RWPE2 (cell line): ENCODE results near the gene LRFN2.

Experiments
- ATAC-seq: fragments of 200-7000 bp; cut with Tn5 transposase; 3 replicates; pipeline ENCODE4 v1.9.1; 2021; ENCODE audit warnings: low read depth
- DNase-seq: peaks from one replicate; pipeline ENCODE4 v3.0.0-alpha.2; 2020; ENCODE audit warnings: low spot score
- H3K27ac ChIP-seq: fragments of 450-650 bp; 2 replicates; pipeline ENCODE4 v1.5.1; 2017; ENCODE audit warnings: mild to moderate bottlenecking; ENCODE audit not compliant: poor library complexity, severe bottlenecking
- H3K27me3 ChIP-seq: fragments of 250-450 bp; sonication (Bioruptor Pico); 2 replicates; pipeline ENCODE4 v1.5.1; 2021; ENCODE audit warnings: mild to moderate bottlenecking, moderate library complexity; ENCODE audit not compliant: insufficient read depth, poor library complexity, severe bottlenecking
- H3K36me3 ChIP-seq: fragments of 250-450 bp; sonication (Bioruptor Pico); 2 replicates; pipeline ENCODE4 v1.5.1; 2020; ENCODE audit warnings: low read depth, mild to moderate bottlenecking, moderate library complexity
- H3K4me1 ChIP-seq: fragments of 250-450 bp; sonication (Bioruptor Pico); 2 replicates; pipeline ENCODE4 v1.5.1; 2021; ENCODE audit warnings: mild to moderate bottlenecking, moderate library complexity; ENCODE audit not compliant: insufficient read depth, poor library complexity, severe bottlenecking
- H3K4me3 ChIP-seq: fragments of 250-450 bp; sonication (Bioruptor Pico); 2 replicates; pipeline ENCODE4 v1.5.1; 2021; ENCODE audit warnings: mild to moderate bottlenecking, moderate library complexity; ENCODE audit not compliant: severe bottlenecking
- H3K9me3 ChIP-seq: fragments of 250-450 bp; sonication (Bioruptor Pico); 2 replicates; pipeline ENCODE4 v1.5.1; 2021; ENCODE audit warnings: mild to moderate bottlenecking, moderate library complexity; ENCODE audit not compliant: severe bottlenecking
- TF ChIP-seq, protein P1 (sequence below): fragments of 450-650 bp; IDR thresholded peaks from one replicate; pipeline ENCODE4 v1.5.1; 2017; ENCODE audit warnings: mild to moderate bottlenecking, moderate library complexity; ENCODE audit not compliant: poor library complexity, severe bottlenecking

The LRFN2 gene

DNA sequence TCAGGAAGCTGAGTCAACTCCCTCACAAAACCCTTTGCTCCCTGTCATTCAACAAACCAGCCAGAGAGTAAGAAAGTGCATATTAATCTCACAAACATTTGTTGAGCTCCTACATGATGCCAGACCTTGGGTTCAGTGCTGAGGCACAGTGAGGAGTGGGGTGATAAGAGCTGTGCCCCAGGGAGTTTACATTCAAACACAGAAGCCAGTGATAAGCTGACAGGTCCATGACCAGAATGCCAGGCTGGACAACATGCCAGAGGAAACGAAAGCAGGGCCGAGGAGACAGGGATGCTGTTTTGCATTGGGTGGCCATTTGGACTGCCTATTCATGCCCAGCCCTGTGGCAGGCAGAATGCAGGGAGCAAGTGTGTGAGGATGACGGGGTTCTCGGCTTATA, 76.7 kb downstream of the LRFN2 start:
- ATAC-seq (no peak), DNase-seq (no peak)
- Histone ChIP-seq H3K4me3 (no peak overlapping the region), H3K36me3 (no peaks in the 10 kb centered on the region), H3K27me3 (no peaks in the 10 kb centered on the region), H3K9me3 (no peaks in the 10 kb centered on the region), H3K4me1 (no peaks in the 10 kb centered on the region), H3K27ac (no peak overlapping the region)
- TF ChIP-seq, protein P1, sequence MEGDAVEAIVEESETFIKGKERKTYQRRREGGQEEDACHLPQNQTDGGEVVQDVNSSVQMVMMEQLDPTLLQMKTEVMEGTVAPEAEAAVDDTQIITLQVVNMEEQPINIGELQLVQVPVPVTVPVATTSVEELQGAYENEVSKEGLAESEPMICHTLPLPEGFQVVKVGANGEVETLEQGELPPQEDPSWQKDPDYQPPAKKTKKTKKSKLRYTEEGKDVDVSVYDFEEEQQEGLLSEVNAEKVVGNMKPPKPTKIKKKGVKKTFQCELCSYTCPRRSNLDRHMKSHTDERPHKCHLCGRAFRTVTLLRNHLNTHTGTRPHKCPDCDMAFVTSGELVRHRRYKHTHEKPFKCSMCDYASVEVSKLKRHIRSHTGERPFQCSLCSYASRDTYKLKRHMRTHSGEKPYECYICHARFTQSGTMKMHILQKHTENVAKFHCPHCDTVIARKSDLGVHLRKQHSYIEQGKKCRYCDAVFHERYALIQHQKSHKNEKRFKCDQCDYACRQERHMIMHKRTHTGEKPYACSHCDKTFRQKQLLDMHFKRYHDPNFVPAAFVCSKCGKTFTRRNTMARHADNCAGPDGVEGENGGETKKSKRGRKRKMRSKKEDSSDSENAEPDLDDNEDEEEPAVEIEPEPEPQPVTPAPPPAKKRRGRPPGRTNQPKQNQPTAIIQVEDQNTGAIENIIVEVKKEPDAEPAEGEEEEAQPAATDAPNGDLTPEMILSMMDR = no peak

DNA sequence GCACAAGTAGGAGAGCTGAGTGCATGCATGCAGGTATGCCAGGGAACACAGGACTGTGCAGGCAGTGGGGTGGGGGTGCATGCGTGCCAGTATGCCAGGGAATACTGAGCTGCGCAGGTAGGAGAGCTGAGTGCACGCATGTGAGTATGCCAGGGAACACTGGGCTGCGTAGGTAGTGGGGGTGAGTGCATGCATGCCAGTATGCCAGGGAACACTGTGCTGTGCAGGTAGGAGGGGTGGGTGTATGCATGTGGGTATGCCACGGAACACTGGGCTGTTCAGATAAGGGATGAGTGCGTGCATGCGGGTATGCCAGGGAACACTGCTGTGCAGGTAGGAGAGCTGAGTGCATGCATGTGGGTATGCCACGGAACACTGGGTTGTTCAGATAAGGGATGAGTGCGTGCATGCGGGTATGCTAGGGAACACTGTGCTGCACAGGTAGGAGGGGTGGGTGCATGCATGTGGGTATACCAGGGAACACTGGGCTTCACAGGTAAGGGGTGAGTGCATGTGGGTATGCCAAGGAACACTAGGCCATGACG, 77.4 kb downstream of the LRFN2 start:
- no peak for DNase-seq
- H3K27ac ChIP-seq = no peak overlapping the region

DNA sequence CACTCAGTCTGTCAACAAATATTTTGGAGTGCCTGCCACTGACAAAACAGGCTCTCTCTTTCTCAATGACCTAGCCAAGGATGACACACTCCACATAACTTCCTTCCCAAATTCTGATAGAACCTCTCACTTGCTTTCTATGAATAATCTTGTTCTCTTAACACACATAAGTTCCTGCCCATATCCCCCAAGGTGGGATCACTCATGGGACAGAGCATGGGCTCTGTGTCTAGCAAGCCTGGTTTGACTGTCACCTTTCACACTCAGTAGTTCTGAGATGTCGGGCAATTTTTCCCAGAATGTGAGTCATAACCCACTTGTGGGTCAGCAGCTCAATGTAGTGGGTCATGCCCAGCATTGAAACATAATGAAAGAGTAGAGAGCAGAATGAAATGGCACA, 78.1 kb downstream of the LRFN2 start:
- ATAC-seq = no peak
- DNase-seq = no peak
- Histone ChIP-seq H3K36me3 (no peaks in the 10 kb centered on the region), H3K4me1 (peaks cover 3% of the 10 kb centered on the region), H3K4me3 (no peak overlapping the region), H3K9me3 (no peaks in the 10 kb centered on the region), H3K27ac (no peak overlapping the region), H3K27me3 (no peaks in the 10 kb centered on the region)
- TF ChIP-seq, protein P1 = no peak

More for the DNA sequence above, 77.4 kb downstream of the LRFN2 start:
- Histone ChIP-seq H3K4me3 (no peak overlapping the region), H3K9me3 (no peaks in the 10 kb centered on the region), H3K4me1 (no peaks in the 10 kb centered on the region), H3K36me3 (no peaks in the 10 kb centered on the region), H3K27me3 (no peaks in the 10 kb centered on the region)
- TF ChIP-seq, protein P1 = no peak
- ATAC-seq = no peak

DNA sequence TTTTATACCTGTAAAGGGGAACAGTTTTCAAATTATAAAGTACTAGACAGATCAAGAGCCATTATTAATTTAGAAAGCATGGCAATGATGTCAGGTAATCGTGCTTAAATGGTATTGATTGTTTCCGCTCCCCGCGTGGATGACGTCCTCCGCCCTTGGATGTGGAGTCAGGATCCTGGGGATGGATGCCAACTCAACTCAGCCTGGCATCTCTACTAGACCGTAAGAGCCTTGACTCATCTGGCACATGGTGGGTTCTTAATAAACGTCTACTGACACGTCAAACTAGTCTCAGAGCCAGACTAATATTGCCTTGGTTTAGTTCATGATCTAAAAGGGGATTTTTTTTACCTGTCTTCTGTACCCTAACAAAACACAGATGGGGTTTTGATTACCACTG, 80.2 kb downstream of the LRFN2 start:
- H3K27me3 ChIP-seq = no peaks in the 10 kb centered on the region
- ATAC-seq = no peak
- no peak overlapping the region for H3K4me3 ChIP-seq
- peaks cover 3% of the 10 kb centered on the region for H3K4me1 ChIP-seq
- no peak for DNase-seq
- H3K36me3 ChIP-seq = no peaks in the 10 kb centered on the region
- TF ChIP-seq, protein P1 = no peak
- no peak overlapping the region for H3K27ac ChIP-seq
- no peaks in the 10 kb centered on the region for H3K9me3 ChIP-seq

DNA sequence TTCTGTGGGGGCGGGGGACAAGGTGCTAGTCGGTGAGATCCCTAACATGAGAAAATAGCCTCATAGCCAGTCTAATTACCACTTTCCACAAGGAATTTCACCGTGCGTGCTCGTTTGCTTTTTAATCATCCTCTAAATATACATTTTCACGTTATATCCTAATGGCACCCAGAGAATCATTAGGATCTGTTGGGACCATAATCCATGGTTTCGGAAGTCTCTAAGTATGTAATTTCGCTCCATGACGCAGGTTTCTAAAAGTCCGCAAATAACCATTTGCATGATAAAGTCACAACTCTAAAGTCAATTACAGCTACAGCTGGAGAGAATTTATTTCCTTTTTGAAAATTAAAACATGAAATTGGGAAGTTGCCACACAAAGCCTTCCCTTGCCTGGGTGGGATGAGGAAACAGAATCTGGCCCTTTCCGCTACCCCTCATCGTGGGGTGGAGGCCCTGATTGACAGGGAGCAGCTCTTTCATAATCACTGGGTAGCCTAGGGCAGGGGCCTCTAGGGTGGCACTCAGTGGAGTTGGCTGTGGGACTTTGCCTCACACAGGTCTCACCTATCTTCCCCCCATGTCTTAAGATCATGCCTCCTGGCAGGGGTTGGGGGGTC, 81.9 kb downstream of the LRFN2 start:
- Histone ChIP-seq H3K4me3 (no peak overlapping the region), H3K27ac (no peak overlapping the region), H3K27me3 (no peaks in the 10 kb centered on the region), H3K4me1 (peaks cover 3% of the 10 kb centered on the region), H3K9me3 (no peaks in the 10 kb centered on the region), H3K36me3 (no peaks in the 10 kb centered on the region)
- TF ChIP-seq, protein P1 = no peak
- DNase-seq = no peak
- ATAC-seq = no peak
